ENCODE measurements around the gene INF2.

GRCh38 chr14:104691546-104692260 is 2.3 kb downstream of the INF2 start:
- TF ChIP-seq CTCF (IDR thresholded peaks at IDR 0.05; ENCODE audit: low read length) (no peak), EZH2 (IDR thresholded peaks at IDR 0.05; ENCODE audit: borderline replicate concordance, low read length) (no peak)
